ENCODE results near the gene RTL5. TPM values are rescaled to one million over a fixed set of nuclear protein-coding genes. Genes with fewer than 3 reads are reported as not detected.

RTL5 gene
- total RNA-seq, 2 experiments from 2014 or later = not detected

DNA sequence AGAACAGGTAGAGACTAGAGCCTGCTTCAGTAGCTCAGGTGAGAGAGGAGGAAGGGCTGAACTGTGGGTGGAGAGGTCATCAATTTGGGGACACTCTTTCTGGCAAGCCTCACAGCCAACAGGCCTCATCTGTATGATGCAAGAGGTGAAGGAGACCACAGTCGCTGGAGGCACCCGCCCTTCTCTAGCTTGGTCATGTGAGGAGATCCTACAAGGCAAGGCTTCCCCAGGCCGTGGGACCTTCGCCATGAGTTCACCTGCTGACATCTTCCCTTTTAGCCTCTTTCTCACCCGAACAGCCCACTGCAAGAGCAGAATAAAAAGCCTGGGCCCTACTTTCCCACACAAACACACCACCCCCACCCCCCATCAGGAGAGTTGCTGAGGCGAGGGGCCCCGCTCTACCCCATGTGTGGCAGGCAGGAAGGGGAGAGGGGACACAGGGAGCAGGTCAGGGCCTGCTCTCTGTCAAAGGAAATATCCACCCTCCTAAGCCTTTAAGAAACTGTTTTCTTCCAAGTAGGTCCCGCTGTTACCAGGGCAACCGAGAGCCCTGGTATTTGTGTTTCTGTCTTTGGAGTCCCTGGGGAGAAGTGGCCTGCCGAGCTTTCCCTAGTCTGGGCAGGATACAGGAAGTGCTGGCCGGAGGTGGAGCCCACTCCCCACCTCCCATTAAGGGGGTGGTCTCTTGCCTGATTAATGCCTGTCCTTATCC, 8.1 kb downstream of the RTL5 start:
- H3K4me1 ChIP-seq (ENCODE audit: insufficient read depth, low read length, poor library complexity, severe bottlenecking) = no peaks in the 10 kb centered on the region
- H3K9me3 ChIP-seq (ENCODE audit: low read length) = no peaks in the 10 kb centered on the region
- TF ChIP-seq EZH2phosphoT487 (IDR thresholded peaks at IDR 0.05; ENCODE audit: borderline replicate concordance, low read depth, low read length) = no peak
- TF ChIP-seq, protein P1, sequence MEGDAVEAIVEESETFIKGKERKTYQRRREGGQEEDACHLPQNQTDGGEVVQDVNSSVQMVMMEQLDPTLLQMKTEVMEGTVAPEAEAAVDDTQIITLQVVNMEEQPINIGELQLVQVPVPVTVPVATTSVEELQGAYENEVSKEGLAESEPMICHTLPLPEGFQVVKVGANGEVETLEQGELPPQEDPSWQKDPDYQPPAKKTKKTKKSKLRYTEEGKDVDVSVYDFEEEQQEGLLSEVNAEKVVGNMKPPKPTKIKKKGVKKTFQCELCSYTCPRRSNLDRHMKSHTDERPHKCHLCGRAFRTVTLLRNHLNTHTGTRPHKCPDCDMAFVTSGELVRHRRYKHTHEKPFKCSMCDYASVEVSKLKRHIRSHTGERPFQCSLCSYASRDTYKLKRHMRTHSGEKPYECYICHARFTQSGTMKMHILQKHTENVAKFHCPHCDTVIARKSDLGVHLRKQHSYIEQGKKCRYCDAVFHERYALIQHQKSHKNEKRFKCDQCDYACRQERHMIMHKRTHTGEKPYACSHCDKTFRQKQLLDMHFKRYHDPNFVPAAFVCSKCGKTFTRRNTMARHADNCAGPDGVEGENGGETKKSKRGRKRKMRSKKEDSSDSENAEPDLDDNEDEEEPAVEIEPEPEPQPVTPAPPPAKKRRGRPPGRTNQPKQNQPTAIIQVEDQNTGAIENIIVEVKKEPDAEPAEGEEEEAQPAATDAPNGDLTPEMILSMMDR (conservative IDR thresholded peaks at IDR 0.05; ENCODE audit: low read length) = no peak
- no peak overlapping the region for H3K4me3 ChIP-seq (ENCODE audit: low read depth, low read length, poor library complexity, severe bottlenecking)
- BruUV-seq (replicated peaks) = no TSS peak
- no peaks in the 10 kb centered on the region for H3K36me3 ChIP-seq (ENCODE audit: insufficient read depth, low read length)
- DNase-seq (ENCODE audit: low spot score) = no peak
- H3K9me2 ChIP-seq (ENCODE audit: insufficient read depth, low read length) = no peaks in the 10 kb centered on the region
- H3K4me2 ChIP-seq (ENCODE audit: low read length) = no peak overlapping the region
- H4K20me1 ChIP-seq (ENCODE audit: insufficient read depth, low read length) = no peaks in the 10 kb centered on the region
- CTCF ChIA-PET (ENCODE audit: unreplicated experiment) = no interaction called here
- no peak overlapping the region for H2AFZ ChIP-seq (ENCODE audit: low read length)
- POLR2A ChIA-PET = no interaction called here
- no peaks in the 10 kb centered on the region for H3K79me2 ChIP-seq (ENCODE audit: insufficient read depth, low read depth, low read length)
- H3K27ac ChIP-seq (ENCODE audit: low read depth, low read length, poor library complexity, severe bottlenecking) = no peak overlapping the region
- intact Hi-C loops (cut with micrococcal nuclease; ENCODE audit: unreplicated experiment) = no loop called here

DNA sequence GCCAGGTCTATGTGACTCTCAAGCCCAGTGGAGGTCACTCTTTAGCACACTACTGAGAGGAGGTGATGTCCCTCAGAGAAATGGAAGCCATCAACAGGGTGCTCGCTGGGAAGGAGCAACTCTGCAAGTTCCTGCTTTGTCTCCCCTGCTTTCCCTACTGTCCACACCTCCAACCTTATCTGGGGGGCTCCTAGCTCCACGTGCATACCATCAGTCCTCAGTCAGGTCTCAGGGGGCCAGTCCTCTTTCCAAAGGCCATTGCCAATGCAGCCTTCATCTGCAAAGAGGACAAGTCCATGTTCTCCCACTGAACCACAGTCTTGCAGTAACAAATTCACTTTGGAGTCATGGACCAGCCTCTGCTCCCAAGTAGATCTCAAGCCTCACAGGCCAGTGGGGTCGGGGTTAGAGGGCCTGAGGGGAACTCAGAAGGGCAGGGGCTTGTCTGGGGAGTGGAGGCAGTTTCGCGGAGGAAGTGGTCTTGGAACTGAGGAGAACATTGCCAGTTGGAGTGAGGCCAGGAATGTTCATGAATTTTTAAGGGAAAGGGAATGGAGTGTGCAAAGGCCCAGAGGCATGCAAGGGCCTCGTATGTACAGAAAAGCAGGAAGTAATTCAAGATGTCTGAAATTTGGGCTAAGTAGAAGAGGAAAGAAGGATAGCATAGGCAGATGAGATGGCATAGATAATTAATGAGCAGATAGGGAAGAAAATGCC, 8.9 kb downstream of the RTL5 start:
- ChIA-PET POLR2A (no interaction called here), CTCF (ENCODE audit: unreplicated experiment) (no interaction called here)
- Histone ChIP-seq H3K9me2 (ENCODE audit: insufficient read depth, low read length) (no peaks in the 10 kb centered on the region), H3K27ac (ENCODE audit: low read depth, low read length, poor library complexity, severe bottlenecking) (no peak overlapping the region), H3K36me3 (ENCODE audit: insufficient read depth, low read length) (no peaks in the 10 kb centered on the region), H3K4me2 (ENCODE audit: low read length) (no peak overlapping the region), H3K9me3 (ENCODE audit: low read length) (no peaks in the 10 kb centered on the region), H3K4me3 (ENCODE audit: low read depth, low read length, poor library complexity, severe bottlenecking) (no peak overlapping the region), H2AFZ (ENCODE audit: low read length) (no peak overlapping the region), H3K4me1 (ENCODE audit: insufficient read depth, low read length, poor library complexity, severe bottlenecking) (no peaks in the 10 kb centered on the region), H3K79me2 (ENCODE audit: insufficient read depth, low read depth, low read length) (no peaks in the 10 kb centered on the region), H4K20me1 (ENCODE audit: insufficient read depth, low read length) (no peaks in the 10 kb centered on the region)
- BruUV-seq (replicated peaks) = no TSS peak
- intact Hi-C loops (cut with micrococcal nuclease; ENCODE audit: unreplicated experiment) = no loop called here
- TF ChIP-seq, protein P1 (conservative IDR thresholded peaks at IDR 0.05; ENCODE audit: low read length) = no peak
- TF ChIP-seq EZH2phosphoT487 (IDR thresholded peaks at IDR 0.05; ENCODE audit: borderline replicate concordance, low read depth, low read length) = no peak
- DNase-seq (ENCODE audit: low spot score) = no peak

DNA sequence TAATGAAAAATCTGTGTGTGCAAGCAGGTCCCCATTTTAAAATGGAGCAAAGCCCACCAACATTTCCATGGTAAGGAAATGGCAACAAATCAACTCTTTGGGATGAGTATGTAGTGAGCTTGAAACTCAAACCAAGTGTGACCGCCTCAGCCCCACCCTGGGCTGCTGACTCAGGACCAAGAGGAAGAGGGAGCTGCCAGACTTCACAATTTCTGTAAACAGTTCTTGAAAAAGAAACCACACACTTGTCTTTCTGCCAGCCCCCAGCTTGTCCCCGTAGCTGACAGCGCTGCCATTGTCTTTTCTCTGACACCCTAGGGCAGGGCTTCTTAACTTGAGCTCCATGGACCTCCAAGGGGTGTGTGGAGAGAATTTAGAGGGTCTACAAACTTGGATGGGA, 10.3 kb downstream of the RTL5 start:
- Histone ChIP-seq H3K36me3 (ENCODE audit: insufficient read depth, low read length) (no peaks in the 10 kb centered on the region), H2AFZ (ENCODE audit: low read length) (no peak overlapping the region), H3K4me2 (ENCODE audit: low read length) (no peak overlapping the region), H3K4me3 (ENCODE audit: low read depth, low read length, poor library complexity, severe bottlenecking) (no peak overlapping the region), H3K4me1 (ENCODE audit: insufficient read depth, low read length, poor library complexity, severe bottlenecking) (no peaks in the 10 kb centered on the region), H3K79me2 (ENCODE audit: insufficient read depth, low read depth, low read length) (no peaks in the 10 kb centered on the region), H3K9me3 (ENCODE audit: low read length) (no peaks in the 10 kb centered on the region), H4K20me1 (ENCODE audit: insufficient read depth, low read length) (no peaks in the 10 kb centered on the region), H3K9me2 (ENCODE audit: insufficient read depth, low read length) (no peaks in the 10 kb centered on the region), H3K27ac (ENCODE audit: low read depth, low read length, poor library complexity, severe bottlenecking) (no peak overlapping the region)
- no TSS peak for BruUV-seq (replicated peaks)
- POLR2A ChIA-PET = no interaction called here
- no peak for TF ChIP-seq EZH2phosphoT487 (IDR thresholded peaks at IDR 0.05; ENCODE audit: borderline replicate concordance, low read depth, low read length)
- TF ChIP-seq, protein P1 (conservative IDR thresholded peaks at IDR 0.05; ENCODE audit: low read length) = no peak
- DNase-seq (ENCODE audit: low spot score) = no peak
- CTCF ChIA-PET (ENCODE audit: unreplicated experiment) = no interaction called here
- intact Hi-C loops (cut with micrococcal nuclease; ENCODE audit: unreplicated experiment) = no loop called here
